Measurements from ENCODE around the gene ARVCF. TPM values are rescaled to one million over a fixed set of nuclear protein-coding genes. Genes with fewer than 3 reads are reported as not detected.

ARVCF gene
- total RNA-seq, 1 experiment from 2014 or later, result 4.3 TPM

GRCh38 chr22:19995611-19996339, 20.8 kb downstream of the ARVCF start:
- Histone ChIP-seq H3K9ac (ENCODE audit: low read length) (no peak overlapping the region), H3K79me2 (ENCODE audit: low read length) (no peaks in the 10 kb centered on the region; the same call in 1 of the 2 replicates), H3K27ac (ENCODE audit: low read length) (no peak overlapping the region), H3K27me3 (ENCODE audit: low read length) (no peaks in the 10 kb centered on the region), H3K4me3 (ENCODE audit: low read length) (no peak overlapping the region), H2AFZ (ENCODE audit: low read length) (no peak overlapping the region), H3K36me3 (ENCODE audit: insufficient read depth, low read length) (no peaks in the 10 kb centered on the region), H3K4me1 (ENCODE audit: low read length) (no peaks in the 10 kb centered on the region), H3K4me2 (ENCODE audit: low read depth, low read length, poor library complexity, severe bottlenecking) (no peak overlapping the region), H4K20me1 (ENCODE audit: insufficient read depth, low read depth, low read length) (peaks cover 17% of the 10 kb centered on the region; the same call in 1 of the 2 replicates), H3K9me2 (replicated peaks; ENCODE audit: insufficient read depth, low read length) (no peaks in the 10 kb centered on the region), H3K9me3 (ENCODE audit: low read length) (no peaks in the 10 kb centered on the region)
- no peak for DNase-seq

GRCh38 chr22:19994851-19995610, 21.6 kb downstream of the ARVCF start:
- Histone ChIP-seq H2AFZ (ENCODE audit: low read length) (no peak overlapping the region), H3K79me2 (ENCODE audit: low read length) (no peaks in the 10 kb centered on the region; the same call in 1 of the 2 replicates), H3K4me1 (ENCODE audit: low read length) (no peaks in the 10 kb centered on the region), H4K20me1 (ENCODE audit: insufficient read depth, low read depth, low read length) (peaks cover 17% of the 10 kb centered on the region; the same call in 1 of the 2 replicates), H3K9me3 (ENCODE audit: low read length) (no peaks in the 10 kb centered on the region), H3K4me3 (ENCODE audit: low read length) (no peak overlapping the region), H3K27me3 (ENCODE audit: low read length) (no peaks in the 10 kb centered on the region), H3K36me3 (ENCODE audit: insufficient read depth, low read length) (no peaks in the 10 kb centered on the region), H3K4me2 (ENCODE audit: low read depth, low read length, poor library complexity, severe bottlenecking) (no peak overlapping the region), H3K9me2 (replicated peaks; ENCODE audit: insufficient read depth, low read length) (no peaks in the 10 kb centered on the region), H3K9ac (ENCODE audit: low read length) (no peak overlapping the region), H3K27ac (ENCODE audit: low read length) (no peak overlapping the region)
- DNase-seq, result no peak

DNA sequence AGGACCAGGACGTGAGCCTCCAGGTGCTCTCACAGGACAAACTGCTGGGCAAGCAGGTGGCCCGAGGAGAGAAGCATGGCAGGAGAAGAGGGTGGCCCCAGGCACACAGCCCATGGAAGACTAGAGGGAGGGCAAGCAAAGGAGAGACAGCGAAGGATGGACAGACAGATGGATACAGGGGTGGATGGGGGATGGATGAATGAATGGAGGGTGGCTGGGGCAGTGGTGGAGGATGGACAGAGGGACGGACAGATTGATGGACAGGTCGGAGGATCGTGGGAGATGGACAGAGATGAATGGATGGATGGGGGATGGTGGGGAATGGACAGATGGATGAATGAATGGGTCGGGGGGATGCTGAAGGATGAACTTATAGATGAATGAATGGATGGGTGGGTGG, 22.7 kb downstream of the ARVCF start:
- Histone ChIP-seq H3K4me3 (ENCODE audit: low read length) (no peak overlapping the region), H3K27me3 (ENCODE audit: low read length) (no peaks in the 10 kb centered on the region), H3K9ac (ENCODE audit: low read length) (no peak overlapping the region), H3K27ac (ENCODE audit: low read length) (no peak overlapping the region), H3K4me2 (ENCODE audit: low read depth, low read length, poor library complexity, severe bottlenecking) (no peak overlapping the region), H3K36me3 (ENCODE audit: insufficient read depth, low read length) (no peaks in the 10 kb centered on the region), H2AFZ (ENCODE audit: low read length) (no peak overlapping the region), H3K79me2 (ENCODE audit: low read length) (no peaks in the 10 kb centered on the region; the same call in 1 of the 2 replicates), H4K20me1 (ENCODE audit: insufficient read depth, low read depth, low read length) (peaks cover 17% of the 10 kb centered on the region; the same call in 1 of the 2 replicates), H3K4me1 (ENCODE audit: low read length) (no peaks in the 10 kb centered on the region), H3K9me2 (replicated peaks; ENCODE audit: insufficient read depth, low read length) (no peaks in the 10 kb centered on the region), H3K9me3 (ENCODE audit: low read length) (no peaks in the 10 kb centered on the region)
- DNase-seq, result no peak

GRCh38 chr22:19992921-19993355, 23.7 kb downstream of the ARVCF start:
- Histone ChIP-seq H3K4me3 (ENCODE audit: low read length) (no peak overlapping the region), H3K36me3 (ENCODE audit: insufficient read depth, low read length) (no peaks in the 10 kb centered on the region), H3K4me2 (ENCODE audit: low read depth, low read length, poor library complexity, severe bottlenecking) (no peak overlapping the region), H4K20me1 (ENCODE audit: insufficient read depth, low read depth, low read length) (peaks cover 11% of the 10 kb centered on the region; the same call in 1 of the 2 replicates), H3K27ac (ENCODE audit: low read length) (no peak overlapping the region), H3K9me2 (replicated peaks; ENCODE audit: insufficient read depth, low read length) (no peaks in the 10 kb centered on the region), H3K79me2 (ENCODE audit: low read length) (no peaks in the 10 kb centered on the region; the same call in 1 of the 2 replicates), H3K9ac (ENCODE audit: low read length) (no peak overlapping the region), H3K4me1 (ENCODE audit: low read length) (no peaks in the 10 kb centered on the region), H3K9me3 (ENCODE audit: low read length) (no peaks in the 10 kb centered on the region), H3K27me3 (ENCODE audit: low read length) (no peaks in the 10 kb centered on the region), H2AFZ (ENCODE audit: low read length) (no peak overlapping the region)
- DNase-seq, result no peak

DNA sequence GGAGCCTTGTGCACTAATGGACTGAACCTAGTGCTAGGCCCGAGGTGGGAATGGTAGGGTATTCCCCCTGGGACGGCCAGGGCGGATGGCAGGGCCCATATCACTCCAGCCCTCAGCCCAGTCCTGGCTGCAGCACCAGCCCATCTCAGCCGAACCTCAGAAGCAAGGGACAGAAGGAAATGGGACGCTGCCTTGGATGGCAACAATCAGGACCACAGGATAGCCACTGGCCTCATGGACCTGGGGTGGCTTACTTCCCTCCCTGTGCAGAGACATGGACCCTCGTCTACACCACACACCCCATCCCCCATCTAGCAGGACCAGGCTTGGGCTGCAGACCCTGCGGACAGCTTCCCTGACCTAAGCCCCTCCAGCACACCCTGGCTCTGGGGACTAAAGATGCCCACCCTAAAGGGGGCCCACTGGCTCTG, 24.1 kb downstream of the ARVCF start:
- no peaks in the 10 kb centered on the region for H3K36me3 ChIP-seq (ENCODE audit: insufficient read depth, low read length)
- H4K20me1 ChIP-seq (ENCODE audit: insufficient read depth, low read depth, low read length), result peaks cover 13% of the 10 kb centered on the region; the same call in 1 of the 2 replicates
- H3K4me3 ChIP-seq (ENCODE audit: low read length), result no peak overlapping the region
- no peaks in the 10 kb centered on the region for H3K9me2 ChIP-seq (replicated peaks; ENCODE audit: insufficient read depth, low read length)
- H3K4me1 ChIP-seq (ENCODE audit: low read length), result no peaks in the 10 kb centered on the region
- H3K27ac ChIP-seq (ENCODE audit: low read length), result no peak overlapping the region
- no peak for DNase-seq
- no peaks in the 10 kb centered on the region for H3K27me3 ChIP-seq (ENCODE audit: low read length)
- H3K79me2 ChIP-seq (ENCODE audit: low read length), result no peaks in the 10 kb centered on the region; the same call in 1 of the 2 replicates
- H3K4me2 ChIP-seq (ENCODE audit: low read depth, low read length, poor library complexity, severe bottlenecking), result no peak overlapping the region
- no peak overlapping the region for H3K9ac ChIP-seq (ENCODE audit: low read length)
- no peak overlapping the region for H2AFZ ChIP-seq (ENCODE audit: low read length)
- no peaks in the 10 kb centered on the region for H3K9me3 ChIP-seq (ENCODE audit: low read length)

DNA sequence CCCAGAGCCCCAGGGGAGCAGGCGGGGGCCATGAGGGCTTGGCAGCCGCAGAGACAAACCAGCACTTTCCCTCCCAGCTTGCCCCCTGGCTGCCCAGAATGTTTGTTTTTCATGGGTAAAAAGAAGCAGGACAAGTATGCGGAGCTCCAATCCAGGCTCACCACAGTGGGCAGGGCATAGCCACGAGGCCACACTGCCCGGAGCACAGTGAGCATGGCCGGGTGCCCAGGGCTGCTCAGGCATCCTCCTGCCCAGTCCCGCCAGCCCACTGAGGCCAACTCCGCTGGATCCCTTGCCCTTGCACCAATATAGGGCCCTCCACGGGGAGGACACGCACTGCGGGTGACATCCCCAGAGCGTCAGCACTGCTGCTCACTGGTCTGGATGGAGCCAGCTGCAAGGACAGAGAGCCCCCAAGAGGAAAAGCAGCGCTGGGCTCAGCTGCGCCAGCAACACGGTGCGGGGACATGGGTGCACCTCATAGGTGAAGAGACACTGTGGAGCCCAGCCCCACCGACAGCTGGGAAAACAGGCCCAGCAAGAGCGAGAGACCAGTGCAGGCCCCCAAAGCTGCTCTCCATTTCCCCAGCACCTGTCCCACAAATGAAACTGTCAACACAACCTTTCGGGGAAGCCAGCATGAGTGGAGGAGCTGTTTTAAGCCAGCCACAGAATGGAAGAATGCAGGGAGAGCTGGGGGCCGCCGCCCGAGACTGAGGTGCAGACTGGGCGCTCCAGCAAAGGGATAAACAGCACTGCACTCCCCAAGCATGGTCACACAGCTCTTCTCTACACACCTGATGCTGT, 24.8 kb downstream of the ARVCF start:
- Histone ChIP-seq H2AFZ (ENCODE audit: low read length) (no peak overlapping the region), H3K79me2 (ENCODE audit: low read length) (no peaks in the 10 kb centered on the region; the same call in 1 of the 2 replicates), H3K27me3 (ENCODE audit: low read length) (no peaks in the 10 kb centered on the region), H3K9ac (ENCODE audit: low read length) (no peak overlapping the region), H3K27ac (ENCODE audit: low read length) (no peak overlapping the region), H3K36me3 (ENCODE audit: insufficient read depth, low read length) (no peaks in the 10 kb centered on the region), H3K4me2 (ENCODE audit: low read depth, low read length, poor library complexity, severe bottlenecking) (no peak overlapping the region), H3K4me1 (ENCODE audit: low read length) (peaks cover 1% of the 10 kb centered on the region), H3K9me3 (ENCODE audit: low read length) (no peaks in the 10 kb centered on the region), H3K9me2 (replicated peaks; ENCODE audit: insufficient read depth, low read length) (no peaks in the 10 kb centered on the region), H3K4me3 (ENCODE audit: low read length) (no peak overlapping the region), H4K20me1 (ENCODE audit: insufficient read depth, low read depth, low read length) (peaks cover 16% of the 10 kb centered on the region; the same call in 1 of the 2 replicates)
- no peak for DNase-seq

DNA sequence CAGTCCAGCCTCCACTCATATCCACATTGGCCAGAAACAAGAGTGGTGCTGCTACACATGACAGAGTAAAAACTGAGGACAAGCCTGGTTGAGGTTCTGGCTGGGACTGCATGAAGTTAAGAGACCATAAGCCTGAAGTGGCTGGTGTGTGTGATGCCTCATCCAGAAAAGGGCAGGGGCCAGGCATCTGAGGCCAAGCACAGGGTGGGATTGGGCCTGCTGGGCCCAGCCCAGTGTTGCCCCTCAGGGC, 25.3 kb downstream of the ARVCF start:
- H3K9ac ChIP-seq (ENCODE audit: low read length), result no peak overlapping the region
- no peaks in the 10 kb centered on the region for H3K27me3 ChIP-seq (ENCODE audit: low read length)
- no peak overlapping the region for H3K4me3 ChIP-seq (ENCODE audit: low read length)
- H4K20me1 ChIP-seq (ENCODE audit: insufficient read depth, low read depth, low read length), result peaks cover 21% of the 10 kb centered on the region; the same call in 1 of the 2 replicates
- H3K36me3 ChIP-seq (ENCODE audit: insufficient read depth, low read length), result no peaks in the 10 kb centered on the region
- H3K4me2 ChIP-seq (ENCODE audit: low read depth, low read length, poor library complexity, severe bottlenecking), result no peak overlapping the region
- no peak overlapping the region for H3K27ac ChIP-seq (ENCODE audit: low read length)
- H3K9me2 ChIP-seq (replicated peaks; ENCODE audit: insufficient read depth, low read length), result no peaks in the 10 kb centered on the region
- H3K79me2 ChIP-seq (ENCODE audit: low read length), result no peaks in the 10 kb centered on the region; the same call in 1 of the 2 replicates
- H2AFZ ChIP-seq (ENCODE audit: low read length), result no peak overlapping the region
- peaks cover 5% of the 10 kb centered on the region for H3K4me1 ChIP-seq (ENCODE audit: low read length)
- no peak for DNase-seq
- no peaks in the 10 kb centered on the region for H3K9me3 ChIP-seq (ENCODE audit: low read length)
